Measurements from ENCODE around the gene MXRA8.
A peak's percentile ranks its signal among the peaks of the same experiment; 100 is the strongest.

Gene MXRA8

GRCh38 chr1:1352786-1353388 is 5.5 kb downstream of the MXRA8 start:
- no peak for TF ChIP-seq CTCF (IDR thresholded peaks at IDR 0.05)

GRCh38 chr1:1351511-1352427 is 6.6 kb downstream of the MXRA8 start:
- no peak for TF ChIP-seq CTCF (IDR thresholded peaks at IDR 0.05)

GRCh38 chr1:1349256-1350012 is 8.9 kb downstream of the MXRA8 start, which contains the start of gene DVL1:
Gene DVL1, minus strand, starts transcription at chr1:1349418. Its CDS starts 353 bp downstream, at chr1:1349065.
- TF ChIP-seq CTCF (IDR thresholded peaks at IDR 0.05) = peak; percentile 44

GRCh38 chr1:1348420-1349255 is 9.7 kb downstream of the MXRA8 start:
- no peak for TF ChIP-seq CTCF (IDR thresholded peaks at IDR 0.05)

- no peak for TF ChIP-seq CTCF (IDR thresholded peaks at IDR 0.05)
Observed at GRCh38 chr1:1347663-1348419, 10.5 kb downstream of the MXRA8 start.

- no peak for TF ChIP-seq CTCF (IDR thresholded peaks at IDR 0.05)
Observed at GRCh38 chr1:1347026-1347595, 11.2 kb downstream of the MXRA8 start.

All from LNCAP (cell line).